K562 (cell line): ENCODE data around the gene IL20RB. TPM values are rescaled to one million over a fixed set of nuclear protein-coding genes. Genes with fewer than 3 reads are reported as not detected.

ENCODE experiments used
- ATAC-seq: fragments of 200-7000 bp; cut with Tn5 transposase; 3 replicates; pipeline ENCODE4 v1.9.1; 2020; ENCODE audit warnings: moderate library complexity
- BruUV-seq: library from RNA; stranded (reverse); fragments of 400-500 nt; replicated peaks from 2 replicates; lab custom pipeline; 2021; lab: Mats Ljungman, UMichigan
- CTCF ChIA-PET: fragments of 300-600 bp; formaldehyde crosslinking; extraction: SDS; loops from one replicate; lab custom pipeline; 2021; ENCODE audit warnings: low intra/inter-chr PET ratio; lab: Yijun Ruan, JAX
- POLR2A ChIA-PET: fragments of 300-600, 350-650 bp; sonication (Branson Sonifier 250); formaldehyde crosslinking; extraction: SDS; loops from one replicate; lab custom pipeline; 2021; ENCODE audit warnings: antibody characterized with exemption, inconsistent platforms; lab: Yijun Ruan, JAX
- DNase-seq, 4 experiments: peaks; one replicate each; pipeline versions ENCODE4 v3.0.0 to v3.0.0-alpha.2; 2011 to 2018; ENCODE audit warnings: low spot score in 3 of 4, mixed read lengths in 3 of 4; ENCODE audit errors: extremely low read depth in 1 of 4
- FAIRE-seq: peaks from 2 replicates; lab custom pipeline; 2011; peaks lifted over from hg19 to GRCh38; lab: Jason Lieb, UNC
- H2AFZ ChIP-seq: 2 replicates; pipeline ENCODE4 v1.6.0; 2011; ENCODE audit warnings: low read depth, low read length, control low read depth, inconsistent platforms
- H3K27ac ChIP-seq: fragments of 200-600 bp; 3 replicates; pipeline ENCODE4 v1.8.0; 2011; ENCODE audit warnings: low read depth, mild to moderate bottlenecking, control low read depth, inconsistent platforms, low read length, moderate library complexity, mixed read lengths; ENCODE audit errors: extremely low read depth
- H3K27me3 ChIP-seq, 2 experiments: fragments of 300-600 bp in 1 of 2; 2 replicates in 1 of 2; 3 replicates in 1 of 2; pipeline versions ENCODE4 v1.6.0 to v1.8.0; 2011; ENCODE audit warnings: inconsistent platforms in 2 of 2, low read length in 2 of 2, mild to moderate bottlenecking in 1 of 2, mixed read lengths in 1 of 2, moderate library complexity in 1 of 2; ENCODE audit not compliant: control insufficient read depth in 2 of 2, insufficient read depth in 2 of 2
- H3K36me3 ChIP-seq: fragments of 300-600 bp; 3 replicates; pipeline ENCODE4 v1.8.0; 2011; ENCODE audit warnings: mild to moderate bottlenecking, low read length, inconsistent platforms; ENCODE audit not compliant: control insufficient read depth, insufficient read depth
- H3K4me1 ChIP-seq, 2 experiments: fragments of 200-600 bp in 1 of 2; replicated peaks in 1 of 2; 2 replicates in 1 of 2; 3 replicates in 1 of 2; pipeline versions ENCODE4 v1.5.1 to v1.8.0; 2011; ENCODE audit warnings: inconsistent platforms in 2 of 2, low read length in 2 of 2, mild to moderate bottlenecking in 1 of 2, mixed read lengths in 1 of 2, moderate library complexity in 1 of 2; ENCODE audit not compliant: control insufficient read depth in 2 of 2, insufficient read depth in 2 of 2
- H3K4me2 ChIP-seq: 2 replicates; pipeline ENCODE4 v1.6.1; 2011; ENCODE audit warnings: low read length, control low read depth, inconsistent platforms, mixed read lengths; ENCODE audit not compliant: insufficient read depth
- H3K4me3 ChIP-seq: fragments of 200-600 bp; sonication (generic), shearing (Covaris generic); 2 replicates; pipeline ENCODE4 v1.5.1; 2016; ENCODE audit warnings: control low read depth, inconsistent platforms
- H3K79me2 ChIP-seq: fragments of 200-600 bp; 3 replicates; pipeline ENCODE4 v1.8.0; 2011; ENCODE audit warnings: low read length, inconsistent platforms; ENCODE audit not compliant: control insufficient read depth, insufficient read depth
- H3K9ac ChIP-seq, 2 experiments: 2 replicates each; pipeline versions ENCODE4 v1.6.0 to v1.6.1; 2011; ENCODE audit warnings: low read depth in 2 of 2, low read length in 2 of 2, control low read depth in 1 of 2, inconsistent platforms in 1 of 2, mild to moderate bottlenecking in 1 of 2, mixed read lengths in 1 of 2; ENCODE audit not compliant: insufficient read depth in 1 of 2
- H3K9me1 ChIP-seq: one replicate; pipeline ENCODE4 v1.6.0; 2011; ENCODE audit warnings: inconsistent platforms, mild to moderate bottlenecking, low read length, moderate library complexity; ENCODE audit not compliant: control insufficient read depth, insufficient read depth
- H3K9me3 ChIP-seq: replicated peaks from 2 replicates; pipeline ENCODE4 v1.5.1; 2011; ENCODE audit warnings: low read depth, low read length, inconsistent platforms; ENCODE audit not compliant: control insufficient read depth, insufficient read depth
- H4K20me1 ChIP-seq: replicated peaks from 2 replicates; pipeline ENCODE4 v1.6.1; 2011; ENCODE audit warnings: low read length, inconsistent platforms, mixed read lengths; ENCODE audit not compliant: control insufficient read depth, insufficient read depth
- FOSL1 ChIP-seq: fragments of 200-800 bp; sonication (Bioruptor generic); conservative IDR thresholded peaks from 2 replicates; pipeline ENCODE4 v1.6.1; 2016; ENCODE audit warnings: missing genetic modification characterization, missing compliant biosample characterization
- FOXJ2 ChIP-seq: fragments of 200-800 bp; sonication (Bioruptor generic); IDR thresholded peaks from 2 replicates; pipeline ENCODE4 v1.6.1; 2016; ENCODE audit warnings: missing genetic modification characterization, missing compliant biosample characterization
- JUN ChIP-seq, 2 experiments: sonication (generic) in 1 of 2; formaldehyde crosslinking in 1 of 2; IDR thresholded peaks; 2 replicates each; pipeline versions ENCODE4 v1.6.1 to v1.8.0; 2012 to 2022; ENCODE audit warnings: borderline replicate concordance in 2 of 2, mild to moderate bottlenecking in 2 of 2, improper control_type of control experiment in 1 of 2, low read depth in 1 of 2, low read length in 1 of 2, missing genetic modification reagents in 1 of 2
- MCM5 ChIP-seq: fragments of 450-650 bp; IDR thresholded peaks from 2 replicates; pipeline ENCODE4 v1.6.1; 2016; ENCODE audit warnings: low read depth
- SP1 ChIP-seq: sonication (generic); formaldehyde crosslinking; IDR thresholded peaks from 2 replicates; pipeline ENCODE4 v1.8.1; 2022; ENCODE audit warnings: mild to moderate bottlenecking, missing genetic modification reagents
- WGBS: fragments of 100-300 bp; shearing (Covaris generic); methylation state at CpG from one replicate; pipeline ENCODE4 v1.1.6; 2016; ENCODE audit warnings: low coverage, mixed read lengths; ENCODE audit not compliant: insufficient coverage; ENCODE audit errors: missing lambda C conversion rate; 5-methylcytosine and 5-hydroxymethylcytosine counted together
- in situ Hi-C: fragments of 300-500 bp; cut with MboI; formaldehyde crosslinking; loops from 4 replicates; pipeline ENCODE4 v1.15.0; 2018; ENCODE audit warnings: inconsistent platforms, mixed read lengths
- intact Hi-C: fragments of 100-400 bp; cut with micrococcal nuclease; formaldehyde crosslinking; loops from 2 replicates; pipeline ENCODE4 v1.14.2; 2022
- polyA plus RNA-seq, 8 experiments: library from polyadenylated mRNA; depleted of rRNA in 4 of 8; stranded (reverse) in 5 of 8; unstranded in 3 of 8; fragments of >200 nt; fragmentation: Nextera tagmentation in 2 of 8; fragmentation: Illumina TruSeq in 1 of 8; extraction: Ambion mirVana in 2 of 8; extraction: Trizol in 1 of 8; gene quantifications; 2 replicates each; pipeline versions ENCODE4 v1.2.1 to v1.2.3, GENCODE V29; 2011 to 2014; ENCODE audit warnings: inconsistent platforms in 1 of 8, missing spikeins in 1 of 8
- total RNA-seq, 7 experiments: library from RNA; depleted of rRNA in 6 of 7; stranded (reverse); fragments of >200 nt in 6 of 7; fragmentation: Illumina TruSeq in 2 of 7; extraction: Trizol in 2 of 7; gene quantifications; 2 replicates each; pipeline versions ENCODE4 v1.2.1 to v1.2.3, GENCODE V29; 2011 to 2021; ENCODE audit warnings: low replicate concordance in 1 of 7
- TF ChIP-seq, protein P1 (sequence below): fragments of 250-450 bp; sonication (Bioruptor Pico); IDR thresholded peaks from 2 replicates; pipeline ENCODE4 v1.8.0; 2021; ENCODE audit warnings: moderate library complexity, mild to moderate bottlenecking, inconsistent platforms

Gene IL20RB
- total and polyA plus RNA-seq, 9 of the 15 experiments (the other 6 are each of a cell fraction or from before 2014, with no cell fraction given): 0.77 to 9.9 (median 6.1) TPM

DNA sequence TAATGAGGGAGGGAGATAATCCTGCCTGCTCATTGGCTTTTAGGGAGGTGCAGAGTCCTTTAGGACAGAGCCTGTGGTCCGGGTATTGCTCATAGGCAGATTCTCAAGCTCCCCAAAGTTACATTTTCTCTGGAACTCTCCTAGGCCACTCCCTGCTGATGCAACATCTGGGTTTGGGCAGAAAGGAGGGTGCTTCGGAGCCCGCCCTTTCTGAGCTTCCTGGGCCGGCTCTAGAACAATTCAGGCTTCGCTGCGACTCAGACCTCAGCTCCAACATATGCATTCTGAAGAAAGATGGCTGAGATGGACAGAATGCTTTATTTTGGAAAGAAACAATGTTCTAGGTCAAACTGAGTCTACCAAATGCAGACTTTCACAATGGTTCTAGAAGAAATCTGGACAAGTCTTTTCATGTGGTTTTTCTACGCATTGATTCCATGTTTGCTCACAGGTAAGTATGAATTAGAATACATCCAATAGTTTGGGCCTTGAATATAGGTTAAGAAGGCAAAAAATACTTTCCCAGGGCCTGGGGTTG is at the start of gene IL20RB (continued):
- TF ChIP-seq JUN (IDR thresholded peaks at IDR 0.05; ENCODE audit: borderline replicate concordance, low read depth, low read length): no peak
- no peak for TF ChIP-seq JUN (CRISPR knock-in tag; IDR thresholded peaks at IDR 0.05; ENCODE audit: borderline replicate concordance)
- no peak for TF ChIP-seq MCM5
- TF ChIP-seq FOXJ2 (tag): no peak
- TF ChIP-seq, protein P1, sequence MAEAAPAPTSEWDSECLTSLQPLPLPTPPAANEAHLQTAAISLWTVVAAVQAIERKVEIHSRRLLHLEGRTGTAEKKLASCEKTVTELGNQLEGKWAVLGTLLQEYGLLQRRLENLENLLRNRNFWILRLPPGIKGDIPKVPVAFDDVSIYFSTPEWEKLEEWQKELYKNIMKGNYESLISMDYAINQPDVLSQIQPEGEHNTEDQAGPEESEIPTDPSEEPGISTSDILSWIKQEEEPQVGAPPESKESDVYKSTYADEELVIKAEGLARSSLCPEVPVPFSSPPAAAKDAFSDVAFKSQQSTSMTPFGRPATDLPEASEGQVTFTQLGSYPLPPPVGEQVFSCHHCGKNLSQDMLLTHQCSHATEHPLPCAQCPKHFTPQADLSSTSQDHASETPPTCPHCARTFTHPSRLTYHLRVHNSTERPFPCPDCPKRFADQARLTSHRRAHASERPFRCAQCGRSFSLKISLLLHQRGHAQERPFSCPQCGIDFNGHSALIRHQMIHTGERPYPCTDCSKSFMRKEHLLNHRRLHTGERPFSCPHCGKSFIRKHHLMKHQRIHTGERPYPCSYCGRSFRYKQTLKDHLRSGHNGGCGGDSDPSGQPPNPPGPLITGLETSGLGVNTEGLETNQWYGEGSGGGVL (CRISPR knock-in tag): no peak
- TF ChIP-seq FOSL1 (tag): no peak

DNA sequence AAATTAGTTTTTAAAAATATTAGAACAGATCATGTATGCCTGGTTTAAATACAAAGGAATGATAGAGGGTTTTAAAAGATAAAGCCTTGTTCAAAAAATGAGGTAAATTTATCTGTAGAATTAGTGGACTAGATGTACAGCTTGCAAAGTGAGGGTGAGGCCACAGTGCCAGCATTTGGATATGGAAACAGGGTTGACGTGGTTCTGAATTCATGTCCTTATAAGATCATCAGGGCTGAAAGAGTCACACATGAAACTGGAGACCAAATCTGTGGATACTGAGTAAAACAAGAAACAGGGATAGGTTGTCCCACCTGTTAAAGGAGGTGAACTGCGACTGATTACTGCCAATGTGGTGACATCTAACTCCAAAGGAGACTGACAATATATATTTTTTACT is 49.5 kb upstream of the IL20RB start:
- Histone ChIP-seq H3K9ac (no peak overlapping the region), H3K79me2 (peaks cover 99% of the 10 kb centered on the region), H3K9me1 (no peaks in the 10 kb centered on the region), H3K9me3 (no peaks in the 10 kb centered on the region), H3K27me3 (no peaks in the 10 kb centered on the region), H3K4me3 (no peak overlapping the region), H3K4me1 (peaks cover 5 to 7% of the 10 kb centered on the region in 2 experiments; a peak in 2 of 5 replicates), H2AFZ (no peak overlapping the region), H3K36me3 (no peaks in the 10 kb centered on the region), H3K4me2 (no peak overlapping the region), H4K20me1 (peaks cover 4% of the 10 kb centered on the region), H3K27ac (no peak overlapping the region)
- POLR2A ChIA-PET: interaction anchor here (1.1 kb wide), 1 partner anchor 77 kb away, joined by 3 read pairs; no protein-coding TSS in a partner anchor
- no peak for TF ChIP-seq SP1 (CRISPR knock-in tag)
- TF ChIP-seq MCM5: no peak
- ATAC-seq: no peak
- intact Hi-C loops: no loop called here
- in situ Hi-C loops: no loop called here
- no peak for FAIRE-seq
- CTCF ChIA-PET: no interaction called here
- WGBS: 92% methylated on average over 1 of the region's 2 CpGs
- no TSS peak for BruUV-seq
- DNase-seq: no peak
